Fibroblast of lung (primary cell): ENCODE results near the gene UNC45B. TPM values are rescaled to one million over a fixed set of nuclear protein-coding genes. Genes with fewer than 3 reads are reported as not detected.

Experiments used
- DNase-seq, 2 donors: peaks; one replicate each; pipeline versions ENCODE4 v3.0.0 to v3.0.0-alpha.2; 2010; ENCODE audit warnings: low read depth in 2 of 2
- H2AFZ ChIP-seq: 2 replicates; pipeline ENCODE4 v1.5.1; 2012; ENCODE audit warnings: low read length, control low read depth, inconsistent platforms
- H3K27ac ChIP-seq: 2 replicates; pipeline ENCODE4 v1.5.1; 2011; ENCODE audit warnings: low read length, control low read depth; ENCODE audit not compliant: insufficient read depth
- H3K27me3 ChIP-seq: 2 replicates; pipeline ENCODE4 v1.5.1; 2011; ENCODE audit warnings: mild to moderate bottlenecking, low read length; ENCODE audit not compliant: control insufficient read depth, insufficient read depth
- H3K36me3 ChIP-seq: 2 replicates; pipeline ENCODE4 v1.5.1; 2011; ENCODE audit warnings: low read length; ENCODE audit not compliant: control insufficient read depth, insufficient read depth
- H3K4me1 ChIP-seq: 2 replicates; pipeline ENCODE4 v1.5.1; 2011; ENCODE audit warnings: low read length; ENCODE audit not compliant: control insufficient read depth, insufficient read depth; ENCODE audit errors: extremely low read depth
- H3K4me2 ChIP-seq: 2 replicates; pipeline ENCODE4 v1.5.1; 2011; ENCODE audit warnings: low read length, control low read depth; ENCODE audit not compliant: insufficient read depth; ENCODE audit errors: extremely low read depth
- H3K4me3 ChIP-seq, 4 experiments: fragments of 200-600 bp in 1 of 4; sonication (generic) in 1 of 4; replicated peaks in 1 of 4; 2 replicates each; pipeline ENCODE4 v1.5.1; 2011 to 2016; ENCODE audit warnings: low read length in 4 of 4, low read depth in 3 of 4, mild to moderate bottlenecking in 3 of 4, control low read depth in 2 of 4, inconsistent platforms in 1 of 4, mixed read lengths in 1 of 4; ENCODE audit not compliant: insufficient read depth in 1 of 4; ENCODE audit errors: control extremely low read depth in 1 of 4
- H3K79me2 ChIP-seq: 2 replicates; pipeline ENCODE4 v1.5.1; 2012; ENCODE audit warnings: mild to moderate bottlenecking, low read length, inconsistent platforms; ENCODE audit not compliant: control insufficient read depth, insufficient read depth
- H3K9ac ChIP-seq: 2 replicates; pipeline ENCODE4 v1.5.1; 2011; ENCODE audit warnings: mild to moderate bottlenecking, low read length, control low read depth; ENCODE audit not compliant: insufficient read depth
- H3K9me3 ChIP-seq: 2 replicates; pipeline ENCODE4 v1.5.1; 2012; ENCODE audit warnings: low read depth, low read length; ENCODE audit not compliant: control insufficient read depth, insufficient read depth
- H4K20me1 ChIP-seq: 2 replicates; pipeline ENCODE4 v1.5.1; 2011; ENCODE audit warnings: low read length; ENCODE audit not compliant: control insufficient read depth, insufficient read depth; ENCODE audit errors: extremely low read depth
- EZH2 ChIP-seq: IDR thresholded peaks from 2 replicates; pipeline ENCODE4 v1.5.1; 2012; ENCODE audit warnings: low read length, control low read depth, mild to moderate bottlenecking; ENCODE audit errors: missing control alignments
- polyA plus RNA-seq, 2 donors: library from polyadenylated mRNA; depleted of rRNA in 1 of 2; stranded (reverse) in 1 of 2; unstranded in 1 of 2; fragments of >200 nt; gene quantifications; 2 replicates each; pipeline ENCODE4 v1.2.1, GENCODE V29; 2011 to 2012; ENCODE audit warnings: missing spikeins in 1 of 2
- total RNA-seq: library from RNA; depleted of rRNA; stranded (reverse); fragments of >200 nt; gene quantifications from 2 replicates; pipeline ENCODE4 v1.2.1, GENCODE V29; 2014
- TF ChIP-seq, protein P1 (sequence below), 2 donors: IDR thresholded peaks in 1 of 2; conservative IDR thresholded peaks in 1 of 2; 1 replicate in 1 of 2; 2 replicates in 1 of 2; pipeline ENCODE4 v1.5.1; 2011 to 2012; ENCODE audit warnings: low read length in 2 of 2, control low read depth in 1 of 2, inconsistent platforms in 1 of 2, low read depth in 1 of 2, mild to moderate bottlenecking in 1 of 2

UNC45B gene
- total and polyA plus RNA-seq, 2 donors (not counting 1 experiment from before 2014, with no cell fraction given) = not detected

GRCh38 chr17:35152421-35153140, 5.0 kb downstream of the UNC45B start:
- Histone ChIP-seq H3K4me2 (no peak overlapping the region), H3K4me1 (no peaks in the 10 kb centered on the region), H3K27ac (no peak overlapping the region), H3K4me3 (no peak overlapping the region), H3K9me3 (no peaks in the 10 kb centered on the region), H2AFZ (no peak overlapping the region), H4K20me1 (no peaks in the 10 kb centered on the region), H3K36me3 (no peaks in the 10 kb centered on the region), H3K9ac (no peak overlapping the region), H3K79me2 (no peaks in the 10 kb centered on the region), H3K27me3 (peaks cover 9% of the 10 kb centered on the region)
- DNase-seq = no peak
- TF ChIP-seq EZH2 = no peak
- TF ChIP-seq, protein P1, sequence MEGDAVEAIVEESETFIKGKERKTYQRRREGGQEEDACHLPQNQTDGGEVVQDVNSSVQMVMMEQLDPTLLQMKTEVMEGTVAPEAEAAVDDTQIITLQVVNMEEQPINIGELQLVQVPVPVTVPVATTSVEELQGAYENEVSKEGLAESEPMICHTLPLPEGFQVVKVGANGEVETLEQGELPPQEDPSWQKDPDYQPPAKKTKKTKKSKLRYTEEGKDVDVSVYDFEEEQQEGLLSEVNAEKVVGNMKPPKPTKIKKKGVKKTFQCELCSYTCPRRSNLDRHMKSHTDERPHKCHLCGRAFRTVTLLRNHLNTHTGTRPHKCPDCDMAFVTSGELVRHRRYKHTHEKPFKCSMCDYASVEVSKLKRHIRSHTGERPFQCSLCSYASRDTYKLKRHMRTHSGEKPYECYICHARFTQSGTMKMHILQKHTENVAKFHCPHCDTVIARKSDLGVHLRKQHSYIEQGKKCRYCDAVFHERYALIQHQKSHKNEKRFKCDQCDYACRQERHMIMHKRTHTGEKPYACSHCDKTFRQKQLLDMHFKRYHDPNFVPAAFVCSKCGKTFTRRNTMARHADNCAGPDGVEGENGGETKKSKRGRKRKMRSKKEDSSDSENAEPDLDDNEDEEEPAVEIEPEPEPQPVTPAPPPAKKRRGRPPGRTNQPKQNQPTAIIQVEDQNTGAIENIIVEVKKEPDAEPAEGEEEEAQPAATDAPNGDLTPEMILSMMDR (conservative IDR thresholded peaks at IDR 0.05 in 1 of 2, IDR thresholded peaks at IDR 0.05 in 1 of 2; ENCODE audit: low read depth in 1 of 2, low read length in 2 of 2) = no peak

DNA sequence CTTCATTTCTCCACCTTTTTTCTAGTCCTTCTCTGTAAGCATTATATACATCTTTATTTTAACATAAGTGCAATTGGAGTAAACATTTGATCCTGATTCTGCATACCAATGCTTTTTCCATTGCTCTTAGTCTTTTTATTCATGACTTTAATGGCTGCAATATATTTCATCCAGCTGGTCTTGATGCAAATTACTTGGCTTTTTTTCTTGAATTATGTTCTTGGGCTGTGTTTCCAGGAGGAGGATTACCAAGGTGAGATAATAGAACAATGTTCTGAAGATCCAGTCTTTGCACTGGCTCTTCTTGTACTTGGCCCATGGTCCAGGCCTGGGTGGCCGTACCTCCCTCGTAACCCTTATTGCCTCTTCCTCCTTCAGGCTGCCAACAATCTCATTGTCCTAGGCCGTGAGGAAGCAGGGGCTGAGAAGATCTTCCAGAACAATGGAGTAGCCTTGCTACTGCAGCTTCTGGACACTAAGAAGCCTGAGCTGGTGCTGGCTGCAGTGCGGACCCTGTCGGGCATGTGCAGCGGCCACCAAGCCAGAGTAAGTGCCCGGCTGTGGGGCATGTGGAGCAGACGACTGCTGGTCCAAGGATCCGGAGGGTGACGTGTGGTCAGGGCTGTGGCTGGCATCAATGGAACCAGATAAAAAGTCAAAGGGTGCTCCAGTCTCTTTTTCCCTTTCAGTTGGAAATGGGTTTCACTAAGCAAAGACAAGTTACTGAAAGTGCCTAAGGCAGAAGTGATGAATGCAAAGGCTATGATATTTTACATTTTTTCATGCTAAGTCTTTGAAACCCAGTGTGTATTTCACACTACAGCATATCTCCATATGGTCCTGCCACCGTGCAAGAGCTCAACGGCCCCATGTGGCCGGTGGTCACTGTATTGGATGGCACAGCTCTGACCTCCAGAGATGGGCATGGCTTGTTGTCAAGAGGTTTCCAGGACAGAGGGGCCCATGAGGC, 6.9 kb downstream of the UNC45B start:
- no peak overlapping the region for H2AFZ ChIP-seq
- TF ChIP-seq, protein P1 (conservative IDR thresholded peaks at IDR 0.05 in 1 of 2, IDR thresholded peaks at IDR 0.05 in 1 of 2; ENCODE audit: low read depth in 1 of 2, low read length in 2 of 2) = no peak
- TF ChIP-seq EZH2 = no peak
- no peak overlapping the region for H3K4me3 ChIP-seq
- no peaks in the 10 kb centered on the region for H4K20me1 ChIP-seq
- H3K4me1 ChIP-seq = no peaks in the 10 kb centered on the region
- no peaks in the 10 kb centered on the region for H3K79me2 ChIP-seq
- DNase-seq = no peak
- H3K4me2 ChIP-seq = no peak overlapping the region
- H3K27me3 ChIP-seq = peaks cover 11% of the 10 kb centered on the region
- H3K27ac ChIP-seq = no peak overlapping the region
- no peak overlapping the region for H3K9ac ChIP-seq
- H3K36me3 ChIP-seq = no peaks in the 10 kb centered on the region
- no peaks in the 10 kb centered on the region for H3K9me3 ChIP-seq

GRCh38 chr17:35155246-35155645, 7.6 kb downstream of the UNC45B start:
- no peak for TF ChIP-seq EZH2
- TF ChIP-seq, protein P1 (conservative IDR thresholded peaks at IDR 0.05 in 1 of 2, IDR thresholded peaks at IDR 0.05 in 1 of 2; ENCODE audit: low read depth in 1 of 2, low read length in 2 of 2) = no peak

More at GRCh38 chr17:35155246-35155645, 7.6 kb downstream of the UNC45B start:
- Histone ChIP-seq H4K20me1 (no peaks in the 10 kb centered on the region), H3K79me2 (no peaks in the 10 kb centered on the region), H3K27me3 (peaks cover 6% of the 10 kb centered on the region), H3K9me3 (no peaks in the 10 kb centered on the region), H3K4me2 (no peak overlapping the region), H3K9ac (no peak overlapping the region), H2AFZ (no peak overlapping the region), H3K4me3 (no peak overlapping the region), H3K4me1 (no peaks in the 10 kb centered on the region), H3K27ac (no peak overlapping the region), H3K36me3 (no peaks in the 10 kb centered on the region)
- DNase-seq = no peak
